ENCODE data around the gene CNTNAP5.

Gene CNTNAP5

GRCh38 chr2:124911560-124911959, 886.5 kb downstream of the CNTNAP5 start:
- no peak for TF ChIP-seq CTCF (conservative IDR thresholded peaks at IDR 0.05; ENCODE audit: control insufficient read depth, insufficient read depth, low read depth, low read length)
- H3K4me3 ChIP-seq (ENCODE audit: control insufficient read depth, low read depth, low read length), result no peak overlapping the region
- no peak for DNase-seq (ENCODE audit: low read depth)

GRCh38 chr2:124913868-124914267, 888.8 kb downstream of the CNTNAP5 start:
- no peak overlapping the region for H3K4me3 ChIP-seq (ENCODE audit: control insufficient read depth, low read depth, low read length)
- no peak for TF ChIP-seq CTCF (conservative IDR thresholded peaks at IDR 0.05; ENCODE audit: control insufficient read depth, insufficient read depth, low read depth, low read length)
- DNase-seq (ENCODE audit: low read depth), result no peak

- no peak for TF ChIP-seq CTCF (conservative IDR thresholded peaks at IDR 0.05; ENCODE audit: control insufficient read depth, insufficient read depth, low read depth, low read length)
- no peak for DNase-seq (ENCODE audit: low read depth)
- H3K4me3 ChIP-seq (ENCODE audit: control insufficient read depth, low read depth, low read length), result no peak overlapping the region
Measured at GRCh38 chr2:124915567-124915966, 890.5 kb downstream of the CNTNAP5 start.

GRCh38 chr2:124919296-124919695, 894.2 kb downstream of the CNTNAP5 start:
- no peak for TF ChIP-seq CTCF (conservative IDR thresholded peaks at IDR 0.05; ENCODE audit: control insufficient read depth, insufficient read depth, low read depth, low read length)
- DNase-seq (ENCODE audit: low read depth), result no peak
- no peak overlapping the region for H3K4me3 ChIP-seq (ENCODE audit: control insufficient read depth, low read depth, low read length)

- TF ChIP-seq CTCF (conservative IDR thresholded peaks at IDR 0.05; ENCODE audit: control insufficient read depth, insufficient read depth, low read depth, low read length), result no peak
- no peak overlapping the region for H3K4me3 ChIP-seq (ENCODE audit: control insufficient read depth, low read depth, low read length)
- DNase-seq (ENCODE audit: low read depth), result no peak
Measured at GRCh38 chr2:124920448-124920847, 895.4 kb downstream of the CNTNAP5 start.

- no peak for DNase-seq (ENCODE audit: low read depth)
- no peak overlapping the region for H3K4me3 ChIP-seq (ENCODE audit: control insufficient read depth, low read depth, low read length)
- TF ChIP-seq CTCF (conservative IDR thresholded peaks at IDR 0.05; ENCODE audit: control insufficient read depth, insufficient read depth, low read depth, low read length), result no peak
Measured at GRCh38 chr2:124921191-124921590, 896.1 kb downstream of the CNTNAP5 start.

GRCh38 chr2:124923097-124923496, 898.0 kb downstream of the CNTNAP5 start:
- no peak for DNase-seq (ENCODE audit: low read depth)
- no peak overlapping the region for H3K4me3 ChIP-seq (ENCODE audit: control insufficient read depth, low read depth, low read length)
- TF ChIP-seq CTCF (conservative IDR thresholded peaks at IDR 0.05; ENCODE audit: control insufficient read depth, insufficient read depth, low read depth, low read length), result no peak
